ENCODE results near the gene KLK1. TPM values are rescaled to one million over a fixed set of nuclear protein-coding genes. Genes with fewer than 3 reads are reported as not detected.
"Not testable (repeated sequence)": the region's sequence is repeated elsewhere in the genome, so short reads cannot be mapped to it uniquely, and the experiment has no call there.

The KLK1 gene
- total RNA-seq, 1 donor from 2014 or later = not detected

DNA sequence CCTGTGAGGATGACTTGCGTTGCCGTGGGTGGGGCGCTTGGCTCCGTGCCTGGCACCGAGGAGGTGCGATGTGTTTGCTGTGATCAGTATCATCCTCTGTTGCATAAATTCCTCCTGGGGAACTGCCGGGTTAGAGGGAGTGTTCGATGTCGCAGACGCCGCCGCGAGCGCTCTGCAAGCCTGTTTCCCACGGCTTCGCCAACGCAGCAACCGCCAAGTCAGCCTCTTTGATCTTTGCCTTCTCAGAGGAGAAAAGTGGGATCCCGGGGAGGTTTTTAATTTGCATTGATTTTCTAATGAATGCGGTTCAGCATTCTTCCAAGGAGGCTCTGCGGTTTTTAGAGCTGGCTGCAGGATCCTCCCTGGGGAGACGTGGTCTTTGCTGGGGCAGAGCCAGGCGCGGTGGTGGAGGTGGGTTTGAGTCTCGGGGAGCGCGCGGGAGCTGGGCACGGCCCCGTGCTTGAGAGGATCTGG lies 45.7 kb downstream of the KLK1 start:
- peaks cover 7% of the 10 kb centered on the region for H3K27me3 ChIP-seq
- intact Hi-C loops (cut with DNase I) = no loop called here
- H3K9me3 ChIP-seq = no peaks in the 10 kb centered on the region
- H3K4me1 ChIP-seq = no peaks in the 10 kb centered on the region
- H3K27ac ChIP-seq = no peak overlapping the region
- DNase-seq (ENCODE audit: low spot score in 2 of 2) = no peak
- H3K4me3 ChIP-seq = no peak overlapping the region
- H3K36me3 ChIP-seq = no peaks in the 10 kb centered on the region
- TF ChIP-seq, protein P1, sequence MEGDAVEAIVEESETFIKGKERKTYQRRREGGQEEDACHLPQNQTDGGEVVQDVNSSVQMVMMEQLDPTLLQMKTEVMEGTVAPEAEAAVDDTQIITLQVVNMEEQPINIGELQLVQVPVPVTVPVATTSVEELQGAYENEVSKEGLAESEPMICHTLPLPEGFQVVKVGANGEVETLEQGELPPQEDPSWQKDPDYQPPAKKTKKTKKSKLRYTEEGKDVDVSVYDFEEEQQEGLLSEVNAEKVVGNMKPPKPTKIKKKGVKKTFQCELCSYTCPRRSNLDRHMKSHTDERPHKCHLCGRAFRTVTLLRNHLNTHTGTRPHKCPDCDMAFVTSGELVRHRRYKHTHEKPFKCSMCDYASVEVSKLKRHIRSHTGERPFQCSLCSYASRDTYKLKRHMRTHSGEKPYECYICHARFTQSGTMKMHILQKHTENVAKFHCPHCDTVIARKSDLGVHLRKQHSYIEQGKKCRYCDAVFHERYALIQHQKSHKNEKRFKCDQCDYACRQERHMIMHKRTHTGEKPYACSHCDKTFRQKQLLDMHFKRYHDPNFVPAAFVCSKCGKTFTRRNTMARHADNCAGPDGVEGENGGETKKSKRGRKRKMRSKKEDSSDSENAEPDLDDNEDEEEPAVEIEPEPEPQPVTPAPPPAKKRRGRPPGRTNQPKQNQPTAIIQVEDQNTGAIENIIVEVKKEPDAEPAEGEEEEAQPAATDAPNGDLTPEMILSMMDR (IDR thresholded peaks at IDR 0.05) = no peak

DNA sequence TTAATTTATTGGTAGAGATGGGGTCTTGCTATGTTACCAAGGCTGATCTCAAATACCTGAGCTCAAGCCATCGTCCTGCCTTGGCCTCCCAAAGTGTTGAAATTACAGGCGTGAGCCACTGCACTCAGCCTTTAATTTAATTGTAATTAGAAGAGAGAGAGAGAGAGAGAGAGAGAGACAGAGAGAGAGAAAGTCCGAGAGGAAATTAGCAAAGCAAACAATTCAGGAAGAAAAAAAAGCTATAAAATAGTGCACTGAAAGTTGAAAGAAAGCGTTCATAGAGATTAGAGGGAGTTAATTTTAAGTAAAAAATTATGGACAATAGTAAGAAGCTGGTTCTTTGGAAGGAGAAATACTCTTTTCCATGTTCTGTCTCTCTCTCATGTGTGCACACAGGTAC lies 46.3 kb downstream of the KLK1 start:
- Histone ChIP-seq H3K4me3 (no peak overlapping the region), H3K36me3 (no peaks in the 10 kb centered on the region), H3K27ac (no peak overlapping the region), H3K4me1 (no peaks in the 10 kb centered on the region), H3K9me3 (no peaks in the 10 kb centered on the region), H3K27me3 (peaks cover 7% of the 10 kb centered on the region)
- TF ChIP-seq, protein P1 (IDR thresholded peaks at IDR 0.05) = no peak
- no peak for DNase-seq (ENCODE audit: low spot score in 2 of 2)
- intact Hi-C loops (cut with DNase I) = no loop called here

DNA sequence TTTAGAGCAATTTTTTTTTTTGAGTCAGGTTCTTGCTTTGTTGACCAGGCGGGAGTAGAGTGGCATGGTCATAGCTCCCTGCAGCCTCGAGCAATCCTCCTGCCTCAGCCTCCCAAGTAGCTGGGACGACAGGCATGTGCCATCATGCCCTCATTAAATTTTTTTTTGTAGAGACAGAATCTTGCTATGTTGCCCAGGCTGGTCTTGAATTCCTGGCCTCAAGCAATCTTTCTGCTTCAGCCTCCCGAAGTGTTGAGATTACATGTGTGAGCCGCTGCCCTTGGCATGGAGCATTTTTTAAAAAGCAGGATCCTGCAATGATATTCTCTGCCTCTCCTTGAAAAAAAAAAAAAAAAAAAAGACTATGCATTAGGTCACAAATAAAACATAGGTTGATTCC lies 47.5 kb downstream of the KLK1 start:
- Histone ChIP-seq H3K9me3 (no peaks in the 10 kb centered on the region), H3K4me3 (no peak overlapping the region), H3K27ac (no peak overlapping the region), H3K36me3 (no peaks in the 10 kb centered on the region), H3K27me3 (peaks cover 7% of the 10 kb centered on the region), H3K4me1 (no peaks in the 10 kb centered on the region)
- TF ChIP-seq, protein P1 (IDR thresholded peaks at IDR 0.05) = no peak
- intact Hi-C loops (cut with DNase I) = no loop called here
- DNase-seq (ENCODE audit: low spot score in 2 of 2) = no peak

DNA sequence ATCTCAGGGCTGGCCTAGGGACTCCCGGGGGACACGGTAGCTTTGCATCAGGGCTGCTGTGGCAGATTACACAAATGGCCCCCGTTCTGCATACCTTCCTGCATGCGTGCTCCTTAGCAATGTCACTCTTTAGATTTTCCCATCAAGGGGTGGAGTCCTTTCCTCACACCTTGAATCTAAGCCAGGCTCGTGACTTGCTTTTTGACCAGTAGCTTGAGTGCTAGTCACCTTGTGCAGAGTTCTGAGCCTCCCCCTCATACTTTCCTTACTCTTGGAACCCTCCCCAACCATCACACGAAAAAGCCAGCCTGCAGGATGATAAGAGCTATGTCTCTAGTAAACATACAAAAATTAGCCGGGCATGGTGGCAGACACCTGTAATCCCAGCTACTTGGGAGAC lies 50.1 kb downstream of the KLK1 start:
- H3K9me3 ChIP-seq; DNase-seq (ENCODE audit: low spot score in 2 of 2); H3K4me1 ChIP-seq; H3K36me3 ChIP-seq; H3K4me3 ChIP-seq; H3K27ac ChIP-seq; intact Hi-C loops (cut with DNase I); H3K27me3 ChIP-seq: not testable (repeated sequence)

DNA sequence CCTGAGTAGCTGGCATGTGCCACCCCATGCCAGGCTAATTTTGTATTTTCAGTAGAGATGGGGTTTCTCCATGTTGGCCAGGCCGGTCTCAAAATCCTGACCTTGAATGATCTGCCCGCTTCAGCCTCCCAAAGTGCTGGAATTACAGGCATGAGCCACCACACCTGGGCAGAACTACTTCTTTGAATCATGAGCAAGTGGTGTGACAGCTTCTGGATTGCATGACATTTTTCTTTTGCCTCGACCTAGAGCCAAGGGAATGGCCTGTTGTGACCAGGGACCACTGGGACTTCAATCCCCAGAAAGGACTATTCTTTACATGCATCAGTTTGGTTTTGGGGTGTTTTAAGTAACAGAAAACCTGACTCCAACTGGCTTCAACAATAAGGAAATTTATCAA lies 50.7 kb downstream of the KLK1 start:
- H3K4me1 ChIP-seq; DNase-seq (ENCODE audit: low spot score in 2 of 2); H3K27ac ChIP-seq; intact Hi-C loops (cut with DNase I); H3K4me3 ChIP-seq; H3K9me3 ChIP-seq; H3K36me3 ChIP-seq; H3K27me3 ChIP-seq: not testable (repeated sequence)

DNA sequence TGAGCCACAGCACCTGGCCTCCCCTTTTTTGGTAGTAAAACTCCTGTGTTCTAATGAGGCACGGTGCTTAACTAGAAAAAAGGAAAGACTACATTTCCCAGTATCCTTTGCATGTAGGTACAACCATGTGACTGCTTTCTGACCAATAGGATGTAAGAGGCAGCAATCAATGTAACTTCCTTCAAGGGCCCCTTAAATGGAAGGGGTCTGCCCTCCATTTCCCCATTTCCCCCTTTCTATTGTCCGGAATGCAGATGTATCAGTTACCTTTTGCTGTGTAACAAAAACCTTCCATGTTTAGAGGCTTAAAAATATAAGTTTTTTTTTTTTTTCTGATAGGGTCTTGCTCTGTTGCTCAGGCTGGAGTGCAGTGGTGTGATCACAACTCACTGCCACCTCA lies 51.1 kb downstream of the KLK1 start:
- Histone ChIP-seq H3K27me3 (peaks cover 7% of the 10 kb centered on the region), H3K4me1 (no peaks in the 10 kb centered on the region), H3K9me3 (no peaks in the 10 kb centered on the region), H3K36me3 (no peaks in the 10 kb centered on the region), H3K4me3 (no peak overlapping the region), H3K27ac (no peak overlapping the region)
- no peak for DNase-seq (ENCODE audit: low spot score in 2 of 2)
- TF ChIP-seq, protein P1 (IDR thresholded peaks at IDR 0.05) = no peak
- intact Hi-C loops (cut with DNase I) = no loop called here

DNA sequence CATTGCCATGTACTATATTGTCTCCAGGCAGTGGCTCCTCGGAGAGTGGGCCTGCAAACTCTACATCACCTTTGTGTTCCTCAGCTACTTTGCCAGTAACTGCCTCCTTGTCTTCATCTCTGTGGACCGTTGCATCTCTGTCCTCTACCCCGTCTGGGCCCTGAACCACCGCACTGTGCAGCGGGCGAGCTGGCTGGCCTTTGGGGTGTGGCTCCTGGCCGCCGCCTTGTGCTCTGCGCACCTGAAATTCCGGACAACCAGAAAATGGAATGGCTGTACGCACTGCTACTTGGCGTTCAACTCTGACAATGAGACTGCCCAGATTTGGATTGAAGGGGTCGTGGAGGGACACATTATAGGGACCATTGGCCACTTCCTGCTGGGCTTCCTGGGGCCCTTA lies 52.7 kb downstream of the KLK1 start:
- no peak overlapping the region for H3K4me3 ChIP-seq
- H3K36me3 ChIP-seq = no peaks in the 10 kb centered on the region
- no peak overlapping the region for H3K27ac ChIP-seq
- TF ChIP-seq, protein P1 (IDR thresholded peaks at IDR 0.05) = no peak
- intact Hi-C loops (cut with DNase I) = no loop called here
- DNase-seq (ENCODE audit: low spot score in 2 of 2) = no peak
- no peaks in the 10 kb centered on the region for H3K4me1 ChIP-seq
- H3K9me3 ChIP-seq = no peaks in the 10 kb centered on the region
- no peaks in the 10 kb centered on the region for H3K27me3 ChIP-seq

DNA sequence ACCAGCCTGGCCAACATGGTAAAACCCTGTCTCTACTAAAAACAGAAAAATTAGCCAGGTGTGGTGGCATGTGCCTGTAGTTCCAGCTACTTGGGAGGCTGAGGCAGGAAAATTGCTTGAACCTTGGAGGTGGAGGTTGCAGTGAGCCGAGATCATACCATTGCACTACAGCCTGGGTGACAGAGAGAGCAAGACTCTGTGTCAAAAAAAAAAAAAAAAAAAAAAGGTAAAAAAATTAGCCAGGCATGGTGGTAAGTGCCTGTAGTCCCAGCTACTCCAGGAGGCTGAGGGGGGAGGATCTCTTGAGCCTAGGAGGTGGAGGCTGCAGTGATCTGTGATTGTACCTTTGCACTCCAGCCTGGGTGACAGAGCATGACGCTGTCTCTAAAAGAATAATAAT lies 53.4 kb downstream of the KLK1 start, which contains the start of gene GPR32:
Gene GPR32, plus strand, starts transcription at position 301 of the 400 bp plus-strand sequence. CDS start 137 bp downstream, outside the sequence.
- H3K4me1 ChIP-seq; H3K9me3 ChIP-seq; H3K27ac ChIP-seq; H3K27me3 ChIP-seq; intact Hi-C loops (cut with DNase I); H3K4me3 ChIP-seq; DNase-seq (ENCODE audit: low spot score in 2 of 2); H3K36me3 ChIP-seq: not testable (repeated sequence)
